ENCODE measurements around the gene ARRDC4.
A peak's percentile ranks its signal among the peaks of the same experiment; 100 is the strongest.
"Not testable (repeated sequence)": the region's sequence is repeated elsewhere in the genome, so short reads cannot be mapped to it uniquely, and the experiment has no call there.

Gene ARRDC4

GRCh38 chr15:97977734-97978133, 17.2 kb downstream of the ARRDC4 start:
- no peak overlapping the region for H3K4me3 ChIP-seq (ENCODE audit: low read length)
- no peak for DNase-seq (ENCODE audit: low read depth)
- TF ChIP-seq CTCF (conservative IDR thresholded peaks at IDR 0.05; ENCODE audit: low read length) = no peak

- no peak overlapping the region for H3K4me3 ChIP-seq (ENCODE audit: low read length)
- no peak for TF ChIP-seq CTCF (conservative IDR thresholded peaks at IDR 0.05; ENCODE audit: low read length)
- peak; percentile 50 for DNase-seq (ENCODE audit: low read depth)
These were observed 18.1 kb downstream of the ARRDC4 start for GRCh38 chr15:97978401-97979139.

GRCh38 chr15:97979140-97979520, 18.6 kb downstream of the ARRDC4 start:
- DNase-seq (ENCODE audit: low read depth) = no peak
- no peak overlapping the region for H3K4me3 ChIP-seq (ENCODE audit: low read length)
- no peak for TF ChIP-seq CTCF (conservative IDR thresholded peaks at IDR 0.05; ENCODE audit: low read length)

GRCh38 chr15:97981058-97981457, 20.6 kb downstream of the ARRDC4 start:
- no peak for TF ChIP-seq CTCF (conservative IDR thresholded peaks at IDR 0.05; ENCODE audit: low read length)
- no peak for DNase-seq (ENCODE audit: low read depth)
- no peak overlapping the region for H3K4me3 ChIP-seq (ENCODE audit: low read length)

GRCh38 chr15:97981758-97982157, 21.3 kb downstream of the ARRDC4 start:
- H3K4me3 ChIP-seq (ENCODE audit: low read length) = no peak overlapping the region
- no peak for TF ChIP-seq CTCF (conservative IDR thresholded peaks at IDR 0.05; ENCODE audit: low read length)
- no peak for DNase-seq (ENCODE audit: low read depth)

GRCh38 chr15:97984157-97984556, 23.7 kb downstream of the ARRDC4 start:
- no peak for TF ChIP-seq CTCF (conservative IDR thresholded peaks at IDR 0.05; ENCODE audit: low read length)

GRCh38 chr15:97985979-97986378, 25.5 kb downstream of the ARRDC4 start:
- not testable (repeated sequence) for H3K4me3 ChIP-seq (ENCODE audit: low read length); DNase-seq (ENCODE audit: low read depth)

More at GRCh38 chr15:97984157-97984556, 23.7 kb downstream of the ARRDC4 start:
- DNase-seq (ENCODE audit: low read depth) = peak; percentile 70
- no peak overlapping the region for H3K4me3 ChIP-seq (ENCODE audit: low read length)
